Heart left ventricle (tissue), 13 donors: ENCODE results near the gene GABBR2.

Source experiments
- POLR2A ChIP-seq, 2 donors: fragments of 450-650 bp; IDR thresholded peaks; one replicate each; pipeline ENCODE4 v1.6.1; 2017; ENCODE audit warnings: antibody characterized with exemption in 2 of 2, mild to moderate bottlenecking in 2 of 2, moderate library complexity in 2 of 2
- TF ChIP-seq, protein P1 (sequence below), 12 donors: fragments of 200-600 bp; sonication (generic) in 4 of 12; IDR thresholded peaks; one replicate each; pipeline versions ENCODE4 v1.5.0 to v1.8.0; 2018 to 2022; ENCODE audit warnings: antibody characterized with exemption in 12 of 12, mild to moderate bottlenecking in 5 of 12
- donor health status: ischemic (EF 13 %, LVEDD 7.1; RV severe dilation, severe dysfunction).
- donor health status: DM: no; HTN: yes; CAD: no.
- donor health status: DM: no; HTN: no; CAD: no.
- donor health status: ischemic (EF 25% LVEDD 6.9; RV normal size, moderate dysfunction).
- donor health status: ischemic (EF 25% LVEDD 5.7; RV mildly dilated, moderate dysfunction).
- donor health status: ischemic (EF 35%, LVEDD 5.7; RV mildly dilated, moderate dysfunction).
- donor health status: nonischemic (EF 11% LVEDD 7.7; RV severe dilation, severe dysfunction).
- donor health status: DM: yes; HTN: yes; CAD: no.
- donor health status: PGD.
- donor health status: ischemic (EF 29% LVEDD 5.4; RV normal size, mild dysfunction).
- donor health status: nonischemic (EF 23%, LVEDD 6.1; RV moderate dilation, normal function).

DNA sequence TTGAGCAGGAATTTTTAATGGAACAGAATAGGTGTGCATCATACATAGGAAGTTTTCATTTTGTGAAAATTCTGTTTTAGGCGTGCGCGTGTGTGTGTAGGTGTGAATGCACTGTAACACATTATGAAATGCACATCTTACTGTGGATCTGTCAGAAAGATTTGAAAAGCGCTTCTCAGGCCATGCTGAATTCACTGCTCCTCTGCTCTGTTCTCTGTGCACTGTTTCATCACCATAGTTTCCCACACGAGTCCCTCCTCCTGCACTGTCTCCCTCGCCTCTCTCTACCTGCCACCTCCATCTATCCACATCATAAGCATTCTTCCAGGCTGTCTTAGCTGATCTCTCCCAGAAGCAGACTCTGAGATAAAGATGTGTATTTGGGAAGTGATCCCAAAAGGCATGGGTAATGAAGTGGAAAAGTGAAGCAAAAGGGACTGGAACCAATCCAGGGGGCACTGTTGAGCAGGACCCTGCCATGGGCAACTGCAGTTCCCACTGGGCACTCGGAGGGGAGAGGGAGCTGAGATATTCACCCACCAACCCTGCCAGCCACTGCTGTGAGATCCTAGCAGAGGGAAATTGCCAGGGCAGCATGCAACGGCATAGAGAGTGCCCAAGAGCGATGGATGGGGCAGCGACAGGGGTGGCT lies 65.9 kb downstream of the GABBR2 start:
- TF ChIP-seq, protein P1, sequence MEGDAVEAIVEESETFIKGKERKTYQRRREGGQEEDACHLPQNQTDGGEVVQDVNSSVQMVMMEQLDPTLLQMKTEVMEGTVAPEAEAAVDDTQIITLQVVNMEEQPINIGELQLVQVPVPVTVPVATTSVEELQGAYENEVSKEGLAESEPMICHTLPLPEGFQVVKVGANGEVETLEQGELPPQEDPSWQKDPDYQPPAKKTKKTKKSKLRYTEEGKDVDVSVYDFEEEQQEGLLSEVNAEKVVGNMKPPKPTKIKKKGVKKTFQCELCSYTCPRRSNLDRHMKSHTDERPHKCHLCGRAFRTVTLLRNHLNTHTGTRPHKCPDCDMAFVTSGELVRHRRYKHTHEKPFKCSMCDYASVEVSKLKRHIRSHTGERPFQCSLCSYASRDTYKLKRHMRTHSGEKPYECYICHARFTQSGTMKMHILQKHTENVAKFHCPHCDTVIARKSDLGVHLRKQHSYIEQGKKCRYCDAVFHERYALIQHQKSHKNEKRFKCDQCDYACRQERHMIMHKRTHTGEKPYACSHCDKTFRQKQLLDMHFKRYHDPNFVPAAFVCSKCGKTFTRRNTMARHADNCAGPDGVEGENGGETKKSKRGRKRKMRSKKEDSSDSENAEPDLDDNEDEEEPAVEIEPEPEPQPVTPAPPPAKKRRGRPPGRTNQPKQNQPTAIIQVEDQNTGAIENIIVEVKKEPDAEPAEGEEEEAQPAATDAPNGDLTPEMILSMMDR (IDR thresholded peaks at IDR 0.05), result no peak
- no peak for TF ChIP-seq POLR2A (IDR thresholded peaks at IDR 0.05)
